Measurements from ENCODE around the gene SPTBN4.
"Not testable (repeated sequence)": the region's sequence is repeated elsewhere in the genome, so short reads cannot be mapped to it uniquely, and the experiment has no call there.

SPTBN4 gene

DNA sequence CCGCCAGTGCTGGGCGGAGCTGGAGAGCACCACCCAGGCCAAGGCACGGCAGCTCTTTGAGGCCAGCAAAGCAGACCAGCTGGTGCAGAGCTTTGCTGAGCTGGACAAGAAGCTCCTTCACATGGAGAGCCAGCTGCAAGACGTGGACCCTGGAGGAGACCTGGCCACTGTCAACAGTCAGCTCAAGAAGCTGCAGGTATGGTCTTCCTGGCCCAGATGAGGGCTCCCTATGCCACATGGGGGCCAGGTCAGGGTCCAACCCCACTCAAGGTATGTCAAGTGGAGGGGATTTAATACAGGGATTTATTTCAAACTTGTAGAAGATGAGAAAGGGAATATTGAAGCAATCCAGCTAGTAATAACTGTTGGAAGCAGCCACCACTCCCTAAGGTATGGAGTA is 67.3 kb downstream of the SPTBN4 start:
- DNase-seq, result no peak

DNA sequence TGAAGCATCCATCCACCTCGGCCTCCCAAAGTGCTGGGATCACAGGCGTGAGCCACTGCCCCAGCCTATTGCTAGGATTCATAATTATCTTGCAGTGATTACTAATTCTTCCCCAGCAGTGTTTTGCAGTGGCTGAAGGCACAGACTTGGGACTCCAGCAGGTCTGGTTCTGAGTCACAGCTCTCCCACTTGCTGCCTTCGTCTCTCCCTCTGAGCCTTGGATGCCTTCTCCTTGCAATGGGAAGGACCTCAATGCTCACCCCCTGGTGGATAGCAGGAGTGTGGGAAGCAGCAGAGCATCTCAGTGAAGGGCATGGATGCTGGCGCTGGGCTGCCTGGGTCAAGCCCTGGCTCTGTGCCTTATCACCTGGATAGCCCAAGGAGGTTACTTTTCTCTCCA is 72.3 kb downstream of the SPTBN4 start:
- no peak for DNase-seq

DNA sequence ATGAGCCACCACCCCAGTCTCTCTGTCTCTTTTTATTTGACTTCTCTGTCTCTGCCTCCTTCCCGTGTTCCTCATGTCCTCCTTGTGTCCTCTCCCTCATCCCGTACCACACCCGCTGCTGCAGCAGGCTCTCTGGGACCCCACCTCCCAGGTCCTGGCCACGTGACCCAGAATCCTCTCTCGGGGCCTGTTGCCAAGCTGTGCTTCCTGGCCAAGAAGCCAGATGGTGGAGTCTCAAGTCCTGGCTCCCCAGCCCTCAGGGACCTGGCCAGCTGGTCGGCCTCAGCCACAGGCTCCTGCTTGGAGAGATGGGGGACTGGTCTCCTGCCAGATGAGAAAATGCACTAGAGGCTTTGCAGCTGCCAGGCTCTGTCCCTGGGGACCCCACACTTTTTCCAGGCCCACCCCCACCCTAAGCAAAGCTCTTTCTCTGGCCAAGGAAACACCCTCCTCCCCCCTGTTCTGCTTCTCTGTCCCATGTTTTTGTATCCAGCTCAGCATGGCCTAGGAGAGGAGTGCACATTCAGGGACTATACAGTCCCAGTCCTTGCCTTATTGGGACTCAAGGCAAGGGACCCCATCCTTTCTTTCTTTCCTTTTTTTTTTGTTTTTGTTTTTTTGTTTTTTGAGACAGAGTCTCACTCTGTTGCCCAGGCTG is 75.5 kb downstream of the SPTBN4 start:
- DNase-seq, result peak; percentile 99

DNA sequence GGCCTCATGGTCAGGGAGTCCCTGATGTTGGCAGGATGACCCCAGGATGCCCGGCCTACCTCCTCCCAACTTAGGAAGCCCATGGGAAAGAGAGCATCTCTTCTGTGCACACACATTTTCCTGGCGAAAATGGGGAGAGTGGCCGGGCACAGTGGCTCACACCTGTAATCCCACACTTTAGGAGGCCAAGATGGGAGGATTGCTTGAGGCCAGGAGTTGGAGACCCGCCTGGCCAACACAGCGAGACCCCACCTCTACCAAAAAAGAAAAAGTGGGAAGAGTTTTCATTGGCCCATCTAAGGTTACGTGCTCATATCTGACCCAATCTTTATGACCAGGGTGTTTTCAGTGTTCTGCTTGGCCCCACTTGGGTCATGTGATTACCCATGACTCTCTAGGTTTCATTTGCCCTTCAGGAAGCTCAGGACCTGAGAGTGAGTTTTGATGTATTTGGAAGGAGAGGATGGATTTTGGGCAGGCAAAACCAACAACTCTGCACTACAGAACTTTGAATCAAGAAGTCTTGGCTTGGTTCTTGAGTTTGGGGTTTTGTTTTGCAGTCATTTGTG is 76.3 kb downstream of the SPTBN4 start:
- no peak for DNase-seq

DNA sequence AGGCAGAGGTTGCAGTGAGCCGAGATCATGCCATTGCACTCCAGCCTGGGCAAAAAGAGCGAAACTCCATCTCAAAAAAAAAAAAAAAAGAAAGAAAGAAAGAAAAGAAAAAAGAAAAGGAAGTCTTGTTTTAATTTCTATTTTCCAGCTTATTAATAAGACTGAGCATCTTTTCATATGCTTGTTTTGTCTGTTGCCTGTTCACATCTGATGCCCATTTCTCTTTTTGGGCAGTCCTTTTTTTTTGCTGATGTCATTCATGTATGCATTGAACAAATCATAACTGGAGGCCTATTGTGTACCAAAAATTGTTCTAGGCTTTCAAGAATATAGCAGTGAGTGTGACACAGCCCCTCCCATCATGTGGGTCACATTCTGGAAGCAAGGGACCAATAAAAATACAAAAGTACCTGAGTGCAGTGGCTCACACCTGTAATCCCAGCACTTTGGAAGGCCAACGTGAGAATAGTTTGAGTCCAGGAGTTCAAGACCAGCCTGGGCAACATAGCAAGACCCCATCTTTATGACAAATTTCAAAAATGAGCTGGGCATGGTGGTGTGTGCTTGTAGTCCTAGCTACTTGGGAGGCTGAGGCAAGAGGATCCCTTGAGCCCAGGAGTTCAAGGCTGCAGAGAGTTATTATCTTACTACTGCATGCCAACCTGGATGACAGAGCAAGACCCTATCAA is 79.5 kb downstream of the SPTBN4 start:
- not testable (repeated sequence) for DNase-seq

DNA sequence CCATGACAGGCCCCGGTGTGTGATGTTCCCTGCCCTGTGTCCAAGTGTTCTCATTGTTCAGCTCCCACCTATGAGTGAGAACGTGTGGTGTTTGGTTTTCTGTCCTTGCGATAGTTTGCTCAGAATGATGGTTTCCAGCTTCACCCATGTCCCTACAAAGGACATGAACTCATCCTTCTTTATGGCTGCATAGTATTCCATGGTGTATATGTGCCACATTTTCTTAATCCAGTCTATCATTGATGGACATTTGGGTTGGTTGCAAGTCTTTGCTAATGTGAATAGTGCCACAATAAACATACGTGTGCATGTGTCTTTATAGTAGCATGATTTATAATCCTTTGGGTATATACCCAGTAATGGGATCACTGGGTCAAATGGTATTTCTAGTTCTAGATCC is 80.4 kb downstream of the SPTBN4 start:
- DNase-seq, result not testable (repeated sequence)

DNA sequence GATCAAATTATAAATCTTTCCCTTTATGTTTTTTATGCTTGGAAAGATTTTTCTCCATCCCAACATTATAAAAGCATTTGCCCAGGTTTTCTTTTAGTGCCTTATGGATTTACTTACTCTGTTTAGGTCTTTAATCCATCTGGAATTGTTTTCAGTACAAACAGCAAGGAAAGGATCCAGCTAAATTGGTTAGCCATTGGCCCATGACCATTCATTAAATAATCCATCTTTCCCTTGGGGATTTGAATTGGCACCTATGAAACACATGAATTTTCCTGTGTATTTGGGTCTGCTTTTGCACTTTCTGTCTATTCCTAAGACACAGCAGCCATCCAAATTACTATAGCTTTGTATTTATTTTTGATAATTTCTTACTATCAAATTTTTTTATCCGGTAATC is 81.0 kb downstream of the SPTBN4 start:
- DNase-seq, result no peak

DNA sequence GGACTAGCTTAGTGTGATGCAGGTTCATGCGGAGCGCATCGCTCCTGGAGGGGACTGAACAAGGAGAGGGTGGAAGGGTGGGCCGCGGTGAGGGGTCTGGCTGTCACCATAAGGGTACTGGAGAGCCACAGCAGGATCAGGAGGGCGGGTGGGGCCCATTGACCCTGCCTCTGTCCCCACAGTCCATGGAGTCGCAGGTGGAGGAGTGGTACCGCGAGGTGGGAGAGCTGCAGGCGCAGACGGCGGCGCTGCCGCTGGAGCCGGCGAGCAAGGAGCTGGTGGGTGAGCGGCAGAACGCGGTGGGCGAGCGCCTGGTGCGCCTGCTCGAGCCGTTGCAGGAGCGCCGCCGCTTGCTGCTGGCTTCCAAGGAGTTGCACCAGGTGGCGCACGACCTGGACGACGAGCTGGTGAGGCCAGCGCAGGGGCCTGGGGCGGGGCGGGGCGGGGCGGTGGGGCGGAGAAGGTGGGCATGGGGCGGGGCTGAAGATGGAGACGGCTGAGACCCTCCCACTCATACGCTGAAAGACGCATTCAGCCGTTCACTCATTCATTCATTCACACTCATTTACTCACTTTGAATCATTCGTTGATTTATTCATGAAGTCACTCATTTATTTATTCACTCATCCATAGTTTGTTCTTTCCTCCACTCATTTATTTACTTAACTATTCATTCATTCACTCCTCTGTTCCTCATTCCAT is 82.4 kb downstream of the SPTBN4 start:
- peak; percentile 60 for DNase-seq

DNA sequence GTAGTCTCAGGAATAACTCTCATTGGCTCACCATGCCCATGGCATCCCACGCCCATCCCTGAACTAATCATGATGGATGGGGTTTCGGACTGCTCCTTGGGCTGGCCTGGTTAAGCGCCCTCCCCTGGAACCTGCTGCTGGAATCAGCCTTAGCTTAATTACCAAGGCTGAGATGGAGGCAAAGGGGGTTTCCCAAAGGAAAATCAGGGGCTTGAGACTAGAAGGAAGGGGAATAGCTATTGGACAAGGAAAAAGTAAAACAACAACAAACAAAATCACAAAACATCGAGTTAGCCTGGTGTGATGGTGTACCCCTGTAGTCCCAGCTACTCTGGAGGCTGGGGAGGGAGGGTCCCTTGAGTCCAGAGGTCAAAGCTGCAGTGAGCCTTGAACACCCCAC is 84.2 kb downstream of the SPTBN4 start:
- no peak for DNase-seq

DNA sequence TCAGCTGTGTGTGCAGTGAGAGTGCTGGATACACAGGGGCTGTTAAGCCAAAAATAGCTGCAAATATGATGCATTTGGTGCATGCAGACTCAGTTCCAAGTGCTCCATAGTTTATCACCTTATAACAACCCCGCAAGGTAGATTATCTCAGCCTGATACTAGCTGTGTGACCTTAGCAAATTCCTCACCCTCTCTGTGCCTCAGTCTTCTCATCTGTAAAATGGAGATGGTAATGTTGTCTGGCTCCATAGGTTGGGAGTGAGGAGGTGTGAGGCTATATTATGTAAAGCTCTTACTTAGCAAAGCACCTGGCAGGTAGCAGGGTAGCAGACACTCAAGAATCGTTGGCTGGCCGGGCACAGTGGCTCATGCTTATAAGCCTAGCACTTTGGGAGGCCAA is 86.0 kb downstream of the SPTBN4 start:
- DNase-seq, result no peak

DNA sequence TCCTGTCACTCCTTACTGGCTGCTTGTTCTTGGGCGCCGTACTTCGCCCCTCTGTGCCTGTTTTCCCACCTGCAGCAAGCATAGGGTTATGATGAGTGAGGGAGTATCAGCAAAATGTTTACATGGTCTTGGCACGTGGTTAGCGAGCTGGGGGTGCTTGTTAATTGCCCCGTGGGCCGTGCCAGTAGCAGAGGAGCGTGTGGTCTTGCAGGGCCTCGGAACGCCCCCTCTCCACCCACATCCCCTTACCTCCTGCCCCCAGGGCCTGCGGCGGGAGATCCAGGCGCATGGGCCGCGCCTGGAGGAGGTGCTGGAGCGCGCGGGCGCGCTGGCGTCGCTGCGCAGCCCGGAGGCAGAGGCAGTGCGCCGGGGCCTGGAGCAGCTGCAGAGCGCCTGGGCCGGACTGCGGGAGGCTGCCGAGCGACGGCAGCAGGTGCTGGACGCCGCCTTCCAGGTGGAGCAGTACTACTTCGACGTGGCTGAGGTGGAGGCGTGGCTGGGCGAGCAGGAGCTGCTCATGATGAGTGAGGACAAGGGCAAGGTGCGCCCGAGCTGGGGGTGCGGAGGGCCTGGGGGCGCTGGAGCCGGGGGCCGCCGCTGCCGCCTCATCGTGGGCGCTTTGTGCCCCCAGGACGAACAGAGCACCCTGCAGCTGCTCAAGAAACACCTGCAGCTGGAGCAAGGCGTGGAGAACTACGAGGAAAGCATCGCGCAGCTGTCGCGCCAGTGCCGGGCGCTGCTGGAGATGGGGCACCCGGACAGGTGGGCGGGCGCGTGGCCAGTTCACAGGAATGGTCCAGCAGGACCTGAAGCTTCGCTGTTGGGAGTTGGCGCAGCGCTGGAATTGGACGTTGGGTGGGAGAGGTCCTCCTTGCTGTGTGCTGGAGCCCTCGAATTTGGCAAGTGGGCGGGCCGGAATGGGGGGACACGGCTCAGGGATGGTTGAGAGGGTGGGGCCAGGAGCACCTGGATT is 87.4 kb downstream of the SPTBN4 start:
- no peak for DNase-seq

DNA sequence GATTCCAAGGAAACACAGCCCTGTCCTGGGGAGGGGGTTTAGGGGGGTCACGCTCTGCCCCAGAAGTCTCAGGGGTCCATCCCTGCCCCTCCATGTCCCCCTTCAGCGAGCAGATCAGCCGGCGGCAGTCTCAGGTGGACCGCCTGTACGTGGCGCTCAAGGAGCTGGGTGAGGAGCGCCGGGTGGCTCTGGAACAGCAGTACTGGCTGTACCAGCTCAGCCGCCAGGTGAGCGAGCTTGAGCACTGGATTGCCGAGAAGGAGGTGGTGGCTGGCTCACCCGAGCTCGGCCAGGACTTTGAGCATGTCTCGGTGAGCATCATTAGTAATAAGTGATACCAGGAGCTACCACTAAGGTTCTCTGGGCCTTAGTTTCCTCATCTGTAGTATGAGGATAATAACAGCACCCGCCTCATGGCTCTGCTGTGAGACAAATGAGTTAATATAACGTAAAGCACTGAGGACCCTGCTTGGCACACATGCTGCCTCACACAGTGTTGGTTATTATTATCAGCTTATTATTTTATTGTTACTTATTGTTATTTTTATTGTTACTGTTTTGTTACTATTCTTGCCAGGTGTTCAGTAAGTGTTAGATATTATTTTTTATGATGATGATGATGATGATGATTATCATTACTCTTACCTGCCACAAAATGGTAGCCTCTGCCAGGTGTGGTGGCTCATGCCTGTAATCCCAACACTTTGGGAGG is 89.3 kb downstream of the SPTBN4 start:
- DNase-seq, result no peak

DNA sequence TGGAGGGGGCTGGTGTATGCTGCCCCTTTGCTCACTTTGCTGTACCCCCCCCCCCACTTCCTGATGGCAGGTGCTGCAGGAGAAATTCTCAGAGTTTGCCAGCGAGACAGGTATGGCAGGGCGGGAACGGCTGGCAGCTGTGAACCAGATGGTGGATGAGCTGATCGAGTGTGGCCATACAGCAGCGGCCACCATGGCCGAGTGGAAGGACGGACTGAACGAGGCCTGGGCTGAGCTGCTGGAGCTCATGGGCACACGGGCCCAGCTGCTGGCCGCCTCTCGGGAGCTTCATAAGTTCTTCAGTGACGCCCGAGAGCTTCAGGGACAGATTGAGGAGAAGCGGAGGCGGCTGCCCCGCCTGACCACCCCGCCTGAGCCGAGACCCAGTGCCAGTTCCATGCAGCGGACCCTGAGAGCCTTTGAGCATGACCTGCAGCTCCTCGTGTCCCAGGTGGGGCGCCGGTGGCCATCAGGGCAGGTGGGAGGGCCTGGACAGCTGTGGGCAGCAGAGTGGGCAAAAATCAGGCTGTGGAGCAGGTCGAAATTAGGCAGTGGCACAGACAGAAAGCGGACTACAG is 90.2 kb downstream of the SPTBN4 start:
- DNase-seq, result no peak

DNA sequence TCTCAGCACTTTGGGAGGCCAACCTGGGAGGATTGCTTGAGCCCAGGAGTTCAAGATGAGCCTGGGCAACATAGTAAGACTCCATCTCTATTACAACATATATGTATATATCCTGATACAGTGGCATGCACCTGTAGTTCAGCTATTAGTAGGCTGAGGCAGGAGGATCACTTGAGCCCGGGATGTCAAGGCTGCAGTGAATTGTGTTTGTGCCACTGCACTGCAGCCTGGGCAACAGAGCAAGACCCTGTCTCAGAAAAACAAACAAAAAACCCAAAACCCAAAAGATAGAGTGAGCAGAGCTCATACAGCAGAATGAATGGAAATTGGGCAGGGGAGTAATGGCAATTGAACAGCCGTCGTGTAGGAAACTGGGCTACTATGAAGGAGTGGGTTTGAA is 92.6 kb downstream of the SPTBN4 start:
- no peak for DNase-seq

DNA sequence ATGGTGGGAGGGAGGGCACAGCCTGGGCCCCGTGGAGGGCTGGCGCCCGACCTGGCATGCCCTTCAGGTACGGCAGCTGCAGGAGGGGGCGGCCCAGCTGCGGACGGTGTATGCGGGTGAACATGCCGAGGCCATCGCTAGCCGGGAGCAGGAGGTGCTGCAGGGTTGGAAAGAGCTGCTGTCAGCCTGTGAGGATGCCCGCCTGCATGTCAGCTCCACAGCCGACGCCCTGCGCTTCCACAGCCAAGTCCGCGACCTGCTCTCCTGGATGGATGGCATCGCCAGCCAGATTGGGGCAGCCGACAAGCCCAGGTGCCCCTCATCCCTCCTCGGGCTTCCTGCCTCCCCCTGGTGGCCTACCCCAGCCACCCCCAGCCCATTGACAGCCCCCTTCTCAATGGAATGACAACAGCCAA is 93.3 kb downstream of the SPTBN4 start:
- DNase-seq, result peak; percentile 29

DNA sequence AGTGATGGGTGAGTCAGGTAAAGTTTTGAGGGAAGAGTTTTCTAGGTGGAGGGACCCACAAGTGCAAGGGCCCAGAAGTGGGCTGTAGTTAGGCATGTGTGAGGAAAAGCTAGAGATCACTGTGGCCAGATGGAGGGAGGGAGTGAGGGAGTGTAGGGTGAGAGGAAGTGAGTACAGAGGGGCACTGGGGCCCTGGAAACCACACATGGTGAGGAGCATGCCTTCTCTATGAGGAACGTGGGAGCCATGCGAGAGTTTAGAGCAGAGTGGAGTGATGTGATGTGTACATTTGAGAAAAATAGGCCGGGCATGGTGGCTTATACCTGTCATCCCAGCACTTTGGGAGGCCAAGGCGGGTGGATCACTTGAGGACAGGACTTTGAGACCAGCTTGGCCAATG is 95.1 kb downstream of the SPTBN4 start:
- DNase-seq, result no peak

DNA sequence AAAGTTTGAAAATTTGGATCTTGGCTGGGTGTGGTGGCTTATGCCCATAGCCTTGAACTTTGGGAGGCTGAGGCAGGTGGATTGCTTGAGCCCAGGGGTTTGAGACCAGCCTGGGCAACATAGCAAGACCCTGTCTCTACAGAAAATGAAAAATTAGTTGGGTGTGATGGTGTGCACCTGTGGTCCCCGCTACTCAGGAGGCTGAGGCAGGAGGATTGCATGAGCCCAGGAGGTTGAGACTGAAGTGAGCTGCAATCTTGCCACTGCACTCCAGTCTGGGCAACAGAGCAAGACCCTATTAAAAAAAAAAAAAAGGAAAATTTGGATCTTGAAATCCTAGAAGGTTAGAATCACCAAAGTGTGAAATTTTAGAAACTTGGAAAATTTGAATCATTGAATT is 97.7 kb downstream of the SPTBN4 start:
- not testable (repeated sequence) for DNase-seq

DNA sequence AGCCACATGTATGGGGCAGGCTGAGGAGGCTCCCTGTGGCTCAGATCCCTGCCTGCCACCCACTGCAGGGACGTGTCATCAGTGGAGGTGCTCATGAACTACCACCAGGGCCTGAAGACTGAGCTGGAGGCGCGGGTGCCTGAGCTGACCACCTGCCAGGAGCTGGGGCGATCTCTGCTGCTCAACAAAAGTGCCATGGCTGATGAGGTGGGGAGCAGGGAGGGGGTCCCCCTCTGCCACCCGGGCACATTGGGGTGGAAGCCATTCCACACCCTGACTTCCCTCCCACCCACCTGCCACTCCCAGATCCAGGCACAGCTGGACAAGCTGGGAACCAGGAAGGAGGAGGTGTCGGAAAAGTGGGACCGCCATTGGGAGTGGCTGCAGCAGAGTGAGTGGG is 98.6 kb downstream of the SPTBN4 start:
- DNase-seq, result no peak

DNA sequence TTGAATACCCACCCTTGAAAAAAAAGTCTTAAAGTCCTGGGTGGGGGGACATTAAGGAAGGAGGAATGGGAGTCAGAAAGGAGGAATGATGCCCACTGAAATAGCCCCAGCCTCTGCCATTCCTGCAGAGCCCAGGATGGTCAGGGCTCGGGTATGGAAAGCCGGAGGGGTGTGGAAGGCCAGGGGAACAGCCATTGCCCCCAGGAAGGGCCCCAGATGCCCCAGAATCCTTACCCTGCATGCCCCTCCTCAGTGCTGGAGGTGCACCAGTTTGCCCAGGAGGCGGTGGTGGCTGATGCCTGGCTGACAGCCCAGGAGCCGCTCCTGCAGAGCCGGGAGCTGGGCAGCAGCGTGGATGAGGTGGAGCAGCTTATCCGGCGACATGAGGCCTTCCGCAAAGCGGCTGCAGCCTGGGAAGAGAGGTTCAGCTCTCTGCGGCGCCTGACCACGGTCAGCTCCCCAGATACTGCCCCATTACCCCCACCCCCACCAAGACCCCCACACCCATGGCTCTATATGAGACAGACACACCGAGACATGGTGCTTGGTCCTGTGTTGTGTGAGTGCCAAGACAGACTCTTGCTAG is 99.2 kb downstream of the SPTBN4 start:
- no peak for DNase-seq

DNA sequence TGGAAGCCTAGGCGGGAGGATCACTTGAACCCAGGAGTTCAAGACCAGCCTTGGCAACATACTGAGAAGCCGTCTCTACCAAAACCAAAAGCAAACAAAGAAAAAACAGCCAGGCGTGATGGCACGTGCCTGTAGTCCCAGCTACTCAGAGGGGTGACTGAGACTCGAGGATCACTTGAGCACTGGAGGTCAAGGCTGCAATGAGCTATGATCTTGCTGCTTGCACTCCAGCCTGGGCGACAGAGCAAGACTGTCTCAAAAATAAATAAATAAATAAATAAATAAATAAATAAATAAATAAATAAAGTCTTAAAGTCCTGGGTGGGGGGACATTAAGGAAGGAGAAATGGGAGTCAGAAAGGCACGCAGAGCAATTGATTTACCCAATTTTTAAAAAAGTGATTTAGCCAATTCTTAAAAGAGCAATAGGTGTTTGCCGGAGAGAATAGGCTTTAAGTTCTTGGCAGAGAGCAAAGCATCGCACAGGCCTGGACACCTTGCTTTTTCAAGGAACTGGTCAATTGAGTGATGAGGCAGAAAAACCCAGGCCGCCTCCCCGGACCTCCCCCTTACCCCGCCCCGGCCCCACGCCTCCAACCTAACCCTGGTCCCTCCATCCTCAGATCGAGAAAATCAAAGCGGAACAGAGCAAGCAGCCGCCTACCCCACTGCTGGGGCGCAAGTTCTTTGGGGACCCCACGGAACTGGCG is 100.4 kb downstream of the SPTBN4 start:
- DNase-seq, result no peak
